Measurements from ENCODE around the gene CLCN1. TPM values are rescaled to one million over a fixed set of nuclear protein-coding genes. Genes with fewer than 3 reads are reported as not detected.

Gene CLCN1
- total RNA-seq, 4 donors from 2014 or later: 0.92 to 2.9 (median 1.7) TPM

- H3K36me3 ChIP-seq: peaks cover 0 to 56% of the 10 kb centered on the region in 2 donors
- intact Hi-C loops (cut with DNase I; ENCODE audit: low total_unique reads) (loop anchor here (10.0 kb wide), 1 partner anchor 517 kb away; the partner anchor contains the start of gene TCAF1), in situ Hi-C loops (cut with MboI; ENCODE audit: low sequenced_read_pairs in 4 of 4) (no loop called here)
- H3K4me1 ChIP-seq: peaks cover 39 to 55% of the 10 kb centered on the region in 2 donors
- H3K4me3 ChIP-seq: no peak overlapping the region
- no peak for DNase-seq
- H3K27me3 ChIP-seq: no peaks in the 10 kb centered on the region
- peak overlapping the region in 1 of 4 donors; percentile 46 for H3K27ac ChIP-seq
- TF ChIP-seq POLR2A (IDR thresholded peaks at IDR 0.05): no peak
- TF ChIP-seq, protein P1, sequence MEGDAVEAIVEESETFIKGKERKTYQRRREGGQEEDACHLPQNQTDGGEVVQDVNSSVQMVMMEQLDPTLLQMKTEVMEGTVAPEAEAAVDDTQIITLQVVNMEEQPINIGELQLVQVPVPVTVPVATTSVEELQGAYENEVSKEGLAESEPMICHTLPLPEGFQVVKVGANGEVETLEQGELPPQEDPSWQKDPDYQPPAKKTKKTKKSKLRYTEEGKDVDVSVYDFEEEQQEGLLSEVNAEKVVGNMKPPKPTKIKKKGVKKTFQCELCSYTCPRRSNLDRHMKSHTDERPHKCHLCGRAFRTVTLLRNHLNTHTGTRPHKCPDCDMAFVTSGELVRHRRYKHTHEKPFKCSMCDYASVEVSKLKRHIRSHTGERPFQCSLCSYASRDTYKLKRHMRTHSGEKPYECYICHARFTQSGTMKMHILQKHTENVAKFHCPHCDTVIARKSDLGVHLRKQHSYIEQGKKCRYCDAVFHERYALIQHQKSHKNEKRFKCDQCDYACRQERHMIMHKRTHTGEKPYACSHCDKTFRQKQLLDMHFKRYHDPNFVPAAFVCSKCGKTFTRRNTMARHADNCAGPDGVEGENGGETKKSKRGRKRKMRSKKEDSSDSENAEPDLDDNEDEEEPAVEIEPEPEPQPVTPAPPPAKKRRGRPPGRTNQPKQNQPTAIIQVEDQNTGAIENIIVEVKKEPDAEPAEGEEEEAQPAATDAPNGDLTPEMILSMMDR (IDR thresholded peaks at IDR 0.05 in 4 of 5, conservative IDR thresholded peaks at IDR 0.05 in 1 of 5): no peak
- H3K9me3 ChIP-seq: no peaks in the 10 kb centered on the region
- no peak for ATAC-seq
Measured at GRCh38 chr7:143388051-143388450, 72.1 kb downstream of the CLCN1 start.

- Histone ChIP-seq H3K36me3 (peaks cover 0 to 56% of the 10 kb centered on the region in 2 donors), H3K9me3 (no peaks in the 10 kb centered on the region), H3K27ac (peak overlapping the region in 1 of 4 donors; percentile 18), H3K4me1 (peaks cover 33 to 53% of the 10 kb centered on the region in 2 donors), H3K4me3 (no peak overlapping the region), H3K27me3 (no peaks in the 10 kb centered on the region)
- intact Hi-C loops (cut with DNase I; ENCODE audit: low total_unique reads): loop anchor here (10.0 kb wide), 1 partner anchor 516 kb away; the partner anchor contains the start of gene TCAF1
- ATAC-seq (no peak), DNase-seq (no peak)
- TF ChIP-seq POLR2A (IDR thresholded peaks at IDR 0.05): no peak
- TF ChIP-seq, protein P1 (IDR thresholded peaks at IDR 0.05 in 4 of 5, conservative IDR thresholded peaks at IDR 0.05 in 1 of 5): no peak
- in situ Hi-C loops (cut with MboI; ENCODE audit: low sequenced_read_pairs in 4 of 4): no loop called here
Measured at GRCh38 chr7:143388491-143389101, 72.7 kb downstream of the CLCN1 start.

GRCh38 chr7:143389316-143390103, 73.6 kb downstream of the CLCN1 start:
- no peak for DNase-seq
- in situ Hi-C loops (cut with MboI; ENCODE audit: low sequenced_read_pairs in 4 of 4): no loop called here
- peaks cover 24 to 44% of the 10 kb centered on the region in 2 donors for H3K4me1 ChIP-seq
- no peak overlapping the region for H3K4me3 ChIP-seq
- no peak for ATAC-seq
- H3K27me3 ChIP-seq: no peaks in the 10 kb centered on the region
- intact Hi-C loops (cut with DNase I; ENCODE audit: low total_unique reads): loop anchor here (10.0 kb wide), 1 partner anchor 515 kb away; the partner anchor contains the start of gene TCAF1
- TF ChIP-seq POLR2A (IDR thresholded peaks at IDR 0.05): no peak
- TF ChIP-seq, protein P1 (IDR thresholded peaks at IDR 0.05 in 4 of 5, conservative IDR thresholded peaks at IDR 0.05 in 1 of 5): no peak
- no peaks in the 10 kb centered on the region for H3K9me3 ChIP-seq
- H3K36me3 ChIP-seq: peaks cover 0 to 56% of the 10 kb centered on the region in 2 donors
- peak overlapping the region in 1 of 4 donors; percentile 79 for H3K27ac ChIP-seq

- H3K27me3 ChIP-seq: no peaks in the 10 kb centered on the region
- DNase-seq (no peak), ATAC-seq (no peak)
- no peak for TF ChIP-seq POLR2A (IDR thresholded peaks at IDR 0.05)
- TF ChIP-seq, protein P1 (IDR thresholded peaks at IDR 0.05 in 4 of 5, conservative IDR thresholded peaks at IDR 0.05 in 1 of 5): no peak
- H3K27ac ChIP-seq: peak overlapping the region in 2 of 4 donors; percentile 74 to 79
- H3K36me3 ChIP-seq: peaks cover 0 to 56% of the 10 kb centered on the region in 2 donors
- no peak overlapping the region for H3K4me3 ChIP-seq
- in situ Hi-C loops (cut with MboI; ENCODE audit: low sequenced_read_pairs in 4 of 4): no loop called here
- intact Hi-C loops (cut with DNase I; ENCODE audit: low total_unique reads): no loop called here
- H3K4me1 ChIP-seq: peaks cover 17 to 42% of the 10 kb centered on the region in 2 donors
- no peaks in the 10 kb centered on the region for H3K9me3 ChIP-seq
Measured at GRCh38 chr7:143390104-143390772, 74.3 kb downstream of the CLCN1 start.

All from gastrocnemius medialis (tissue), 4 donors.